Neural progenitor cell (in vitro differentiated cells): ENCODE measurements around the gene CELSR2.

ENCODE experiments used
- EZH2 ChIP-seq: fragments of 200-600 bp; sonication (generic); IDR thresholded peaks from 2 replicates; pipeline ENCODE4 v1.6.1; 2017; ENCODE audit warnings: antibody characterized with exemption, mild to moderate bottlenecking, moderate library complexity
- TF ChIP-seq, protein P1 (sequence below): fragments of 200-600 bp; sonication (generic); IDR thresholded peaks from 2 replicates; pipeline ENCODE4 v1.5.1; 2017; ENCODE audit warnings: antibody characterized with exemption, mild to moderate bottlenecking

DNA sequence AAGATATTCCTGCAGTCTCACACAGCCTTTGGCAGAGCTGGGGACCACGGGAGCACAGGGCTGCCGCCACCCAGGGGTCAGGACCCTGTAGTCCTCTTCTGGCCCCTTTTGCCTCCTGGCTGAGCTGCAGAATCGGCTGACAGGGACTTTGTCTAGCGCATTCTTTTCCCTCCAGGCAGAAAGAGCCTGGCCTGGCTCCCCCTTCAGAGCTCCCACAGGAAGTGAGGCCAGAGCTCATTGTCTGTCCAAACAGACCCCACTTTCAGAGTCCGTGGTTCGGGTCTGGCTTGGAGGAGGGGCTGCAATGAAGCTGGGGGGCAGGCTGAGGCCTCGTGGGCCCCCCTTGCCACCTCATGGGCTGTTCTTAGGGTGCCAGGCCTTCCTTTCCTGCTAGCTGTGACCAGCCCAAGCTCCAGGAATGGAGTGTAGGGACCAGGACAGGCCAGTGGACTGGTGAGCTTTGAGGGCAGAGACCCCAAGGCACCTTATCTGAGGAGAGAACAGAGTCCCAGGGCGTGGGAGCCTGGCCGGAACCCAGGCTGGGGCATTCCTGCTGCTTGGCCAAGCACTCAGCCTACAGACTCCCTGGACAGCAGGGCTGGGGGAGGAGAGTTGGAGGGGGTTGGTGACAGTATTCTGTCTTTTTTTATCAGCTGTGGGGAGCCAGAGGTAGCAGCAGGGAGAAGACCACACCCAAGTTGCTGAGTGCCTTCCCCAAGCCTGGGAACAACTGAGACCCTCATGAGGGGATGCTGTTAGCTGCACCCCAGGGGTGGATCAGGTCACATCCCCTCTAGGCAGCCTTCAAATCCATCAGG, 4.7 kb downstream of the CELSR2 start:
- TF ChIP-seq, protein P1, sequence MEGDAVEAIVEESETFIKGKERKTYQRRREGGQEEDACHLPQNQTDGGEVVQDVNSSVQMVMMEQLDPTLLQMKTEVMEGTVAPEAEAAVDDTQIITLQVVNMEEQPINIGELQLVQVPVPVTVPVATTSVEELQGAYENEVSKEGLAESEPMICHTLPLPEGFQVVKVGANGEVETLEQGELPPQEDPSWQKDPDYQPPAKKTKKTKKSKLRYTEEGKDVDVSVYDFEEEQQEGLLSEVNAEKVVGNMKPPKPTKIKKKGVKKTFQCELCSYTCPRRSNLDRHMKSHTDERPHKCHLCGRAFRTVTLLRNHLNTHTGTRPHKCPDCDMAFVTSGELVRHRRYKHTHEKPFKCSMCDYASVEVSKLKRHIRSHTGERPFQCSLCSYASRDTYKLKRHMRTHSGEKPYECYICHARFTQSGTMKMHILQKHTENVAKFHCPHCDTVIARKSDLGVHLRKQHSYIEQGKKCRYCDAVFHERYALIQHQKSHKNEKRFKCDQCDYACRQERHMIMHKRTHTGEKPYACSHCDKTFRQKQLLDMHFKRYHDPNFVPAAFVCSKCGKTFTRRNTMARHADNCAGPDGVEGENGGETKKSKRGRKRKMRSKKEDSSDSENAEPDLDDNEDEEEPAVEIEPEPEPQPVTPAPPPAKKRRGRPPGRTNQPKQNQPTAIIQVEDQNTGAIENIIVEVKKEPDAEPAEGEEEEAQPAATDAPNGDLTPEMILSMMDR = no peak
- TF ChIP-seq EZH2 = no peak
